Activated CD8-positive, alpha-beta T cell treated with anti-CD3 and anti-CD28 coated beads for 36 hours (primary cell): ENCODE measurements around the gene MEF2C. TPM values are rescaled to one million over a fixed set of nuclear protein-coding genes. Genes with fewer than 3 reads are reported as not detected.

Source experiments
- ATAC-seq: fragments of 200-7000 bp; cut with Tn5 transposase; one replicate; pipeline ENCODE4 v1.10.0; 2021; ENCODE audit warnings: mild to moderate bottlenecking, moderate library complexity
- CTCF ChIA-PET: fragments of 350-600 bp; sonication (Branson Sonifier 250); formaldehyde crosslinking; loops from one replicate; lab custom pipeline; 2021; ENCODE audit warnings: antibody characterized with exemption; lab: Charles Lee
- POLR2A ChIA-PET: fragments of 350-600 bp; sonication (Branson Sonifier 250); formaldehyde crosslinking; loops from one replicate; lab custom pipeline; 2021; ENCODE audit warnings: antibody characterized with exemption; lab: Charles Lee
- DNase-seq: peaks from one replicate; pipeline ENCODE4 v3.0.0-alpha.2; 2020
- H3K27ac Mint-ChIP-seq: one replicate; pipeline ENCODE4 v1.8.0; 2021; ENCODE audit warnings: mild to moderate bottlenecking, mixed read lengths
- H3K27me3 Mint-ChIP-seq: one replicate; pipeline ENCODE4 v1.8.0; 2021; ENCODE audit warnings: mixed read lengths
- H3K36me3 Mint-ChIP-seq: one replicate; pipeline ENCODE4 v1.8.0; 2021; ENCODE audit warnings: low read depth, mixed read lengths
- H3K4me1 Mint-ChIP-seq: one replicate; pipeline ENCODE4 v1.8.0; 2021; ENCODE audit warnings: low read depth, mixed read lengths
- H3K4me3 Mint-ChIP-seq: one replicate; pipeline ENCODE4 v1.8.0; 2021; ENCODE audit warnings: mild to moderate bottlenecking, moderate library complexity, mixed read lengths
- H3K9me3 Mint-ChIP-seq: one replicate; pipeline ENCODE4 v1.8.0; 2021; ENCODE audit warnings: mixed read lengths
- CTCF ChIP-seq: fragments of 200-600 bp; IDR thresholded peaks from one replicate; pipeline ENCODE4 v1.8.0; 2022; ENCODE audit warnings: antibody characterized with exemption, mild to moderate bottlenecking
- intact Hi-C: fragments of 100-400 bp; cut with micrococcal nuclease; formaldehyde crosslinking; loops from one replicate; pipeline ENCODE4 v1.10.0; 2022
- total RNA-seq, 2 experiments: library from RNA; stranded (reverse); gene quantifications; one replicate each; pipeline ENCODE4 v1.2.3, GENCODE V29; 2021

Gene MEF2C
- total RNA-seq, 2 experiments from 2014 or later = 0.27 to 1.3 TPM

- Mint-ChIP-seq H3K27me3 (peaks cover 14% of the 10 kb centered on the region), H3K9me3 (no peaks in the 10 kb centered on the region)
- CTCF ChIA-PET = no interaction called here
These were observed 112.4 kb downstream of the MEF2C start for GRCh38 chr5:88770276-88771257.

DNA sequence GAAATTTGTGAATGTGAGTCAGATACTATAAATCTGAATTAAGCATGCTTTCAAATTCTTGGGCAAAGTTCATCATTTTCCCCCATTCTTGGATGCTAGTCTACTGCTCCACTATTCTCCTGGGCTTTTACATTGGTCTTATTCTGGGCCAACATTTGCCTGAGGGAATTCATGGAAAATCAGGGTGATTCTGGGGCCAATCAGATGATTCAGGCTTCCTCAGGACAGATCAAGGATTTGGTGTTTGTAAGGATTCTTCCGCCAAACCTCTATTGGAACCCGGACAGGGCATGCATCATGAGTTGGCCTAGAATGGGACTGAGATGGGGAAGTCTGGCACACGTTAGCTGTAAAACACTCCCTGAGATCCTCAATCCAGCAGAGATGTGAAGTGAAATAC is 113.8 kb downstream of the MEF2C start:
- H3K9me3 Mint-ChIP-seq = no peaks in the 10 kb centered on the region
- no peak for ATAC-seq
- H3K27ac Mint-ChIP-seq = no peak overlapping the region
- no peaks in the 10 kb centered on the region for H3K36me3 Mint-ChIP-seq
- TF ChIP-seq CTCF = no peak
- H3K4me1 Mint-ChIP-seq = no peaks in the 10 kb centered on the region
- ChIA-PET CTCF (no interaction called here), POLR2A (no interaction called here)
- no peak for DNase-seq
- peaks cover 14% of the 10 kb centered on the region for H3K27me3 Mint-ChIP-seq
- intact Hi-C loops = no loop called here
- H3K4me3 Mint-ChIP-seq = no peak overlapping the region

More at GRCh38 chr5:88770276-88771257, 112.4 kb downstream of the MEF2C start:
- DNase-seq (no peak), ATAC-seq (no peak)
- no peak overlapping the region for H3K27ac Mint-ChIP-seq
- POLR2A ChIA-PET = interaction anchor here (0.7 kb wide), 1 partner anchor 17 kb away, joined by 3 read pairs; no protein-coding TSS in a partner anchor
- intact Hi-C loops = no loop called here
- no peak overlapping the region for H3K4me3 Mint-ChIP-seq
- no peak for TF ChIP-seq CTCF
- H3K4me1 Mint-ChIP-seq = no peaks in the 10 kb centered on the region
- no peaks in the 10 kb centered on the region for H3K36me3 Mint-ChIP-seq

DNA sequence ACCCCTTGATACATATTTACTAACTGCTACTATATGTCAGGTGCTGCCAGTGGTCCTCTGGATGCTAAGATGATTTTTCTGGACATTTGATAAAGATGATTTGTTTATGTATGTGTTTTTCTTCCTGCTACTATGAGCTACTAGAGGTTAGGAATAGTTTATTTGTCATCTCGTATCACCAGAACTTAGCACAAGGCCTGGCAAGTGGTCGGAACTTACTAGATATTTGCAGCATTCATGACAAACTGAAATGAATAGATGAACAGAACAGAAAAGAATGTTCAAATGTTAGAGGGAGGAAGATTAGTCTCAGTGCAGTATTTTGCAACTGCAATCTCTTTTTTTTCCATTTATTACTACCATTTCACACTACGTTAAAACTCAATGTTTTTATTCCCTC is 114.6 kb downstream of the MEF2C start:
- H3K27ac Mint-ChIP-seq = no peak overlapping the region
- no peak for TF ChIP-seq CTCF
- no peaks in the 10 kb centered on the region for H3K9me3 Mint-ChIP-seq
- no peaks in the 10 kb centered on the region for H3K36me3 Mint-ChIP-seq
- no peak for DNase-seq
- CTCF ChIA-PET = interaction anchor here (1.4 kb wide), 1 partner anchor 41 kb away, joined by 5 read pairs; no protein-coding TSS in a partner anchor
- intact Hi-C loops = no loop called here
- H3K27me3 Mint-ChIP-seq = peaks cover 14% of the 10 kb centered on the region
- no peak overlapping the region for H3K4me3 Mint-ChIP-seq
- POLR2A ChIA-PET = no interaction called here
- no peak for ATAC-seq
- H3K4me1 Mint-ChIP-seq = no peaks in the 10 kb centered on the region

DNA sequence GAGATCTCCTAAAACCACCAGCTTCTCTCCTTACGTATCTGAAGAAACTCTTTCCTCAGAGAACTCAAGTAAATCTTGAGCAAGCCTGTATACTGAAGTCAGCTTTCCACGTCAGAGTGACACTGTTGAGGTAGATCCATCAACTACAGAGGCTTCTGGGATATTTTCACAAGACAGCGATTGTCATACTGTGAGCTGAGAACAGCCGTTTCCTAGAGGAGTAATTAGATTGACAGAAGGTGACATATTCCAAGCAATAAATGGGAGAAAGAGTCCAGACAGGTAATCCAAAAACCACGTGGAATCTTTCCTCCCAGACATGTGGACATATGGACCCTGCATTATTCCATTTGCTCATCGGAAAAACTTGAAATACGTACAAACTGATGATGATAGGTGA is 117.2 kb downstream of the MEF2C start:
- ChIA-PET CTCF (interaction anchor here (0.7 to 1.7 kb wide), 3 partner anchors 10 to 36 kb away, joined by 3 to 5 read pairs (median 4); no protein-coding TSS in a partner anchor), POLR2A (no interaction called here)
- DNase-seq (no peak), ATAC-seq (no peak)
- Mint-ChIP-seq H3K9me3 (no peaks in the 10 kb centered on the region), H3K4me1 (no peaks in the 10 kb centered on the region), H3K27me3 (peaks cover 11% of the 10 kb centered on the region), H3K36me3 (no peaks in the 10 kb centered on the region), H3K4me3 (no peak overlapping the region), H3K27ac (no peak overlapping the region)
- TF ChIP-seq CTCF = no peak
- intact Hi-C loops = no loop called here

DNA sequence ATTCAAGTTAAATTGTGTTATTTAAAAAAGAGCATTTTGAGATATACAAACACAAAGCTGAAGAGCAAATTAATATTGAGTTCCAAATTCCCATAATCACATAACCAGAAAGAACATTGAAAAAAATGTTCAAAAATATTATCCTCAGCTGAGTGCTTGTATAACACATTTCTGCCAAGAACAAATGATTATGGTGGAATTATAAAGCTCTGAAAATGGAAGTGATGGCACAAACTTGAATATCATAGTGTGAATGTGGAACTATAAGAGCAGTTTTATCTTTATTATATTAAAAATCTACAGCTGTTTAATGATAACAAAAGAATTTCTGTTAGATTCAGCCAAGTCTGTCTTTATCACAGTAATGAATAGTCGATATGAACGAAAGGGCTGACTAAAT is 117.8 kb downstream of the MEF2C start:
- Mint-ChIP-seq H3K4me1 (no peaks in the 10 kb centered on the region), H3K27ac (no peak overlapping the region), H3K36me3 (no peaks in the 10 kb centered on the region), H3K9me3 (no peaks in the 10 kb centered on the region), H3K4me3 (no peak overlapping the region), H3K27me3 (peaks cover 7% of the 10 kb centered on the region)
- ChIA-PET CTCF (interaction anchor here (1.5 to 1.7 kb wide), 2 partner anchors 9 to 35 kb away, joined by 4 to 5 read pairs; no protein-coding TSS in a partner anchor), POLR2A (no interaction called here)
- intact Hi-C loops = no loop called here
- ATAC-seq = no peak
- DNase-seq = no peak
- no peak for TF ChIP-seq CTCF
